Right kidney (tissue), 1 donor: Measurements from ENCODE around the gene QRICH2.
"Not testable (repeated sequence)": the region's sequence is repeated elsewhere in the genome, so short reads cannot be mapped to it uniquely, and the experiment has no call there.

Source experiments
- DNase-seq: peaks from one replicate; pipeline ENCODE4 v3.0.0-alpha.2; 2016

Gene QRICH2

DNA sequence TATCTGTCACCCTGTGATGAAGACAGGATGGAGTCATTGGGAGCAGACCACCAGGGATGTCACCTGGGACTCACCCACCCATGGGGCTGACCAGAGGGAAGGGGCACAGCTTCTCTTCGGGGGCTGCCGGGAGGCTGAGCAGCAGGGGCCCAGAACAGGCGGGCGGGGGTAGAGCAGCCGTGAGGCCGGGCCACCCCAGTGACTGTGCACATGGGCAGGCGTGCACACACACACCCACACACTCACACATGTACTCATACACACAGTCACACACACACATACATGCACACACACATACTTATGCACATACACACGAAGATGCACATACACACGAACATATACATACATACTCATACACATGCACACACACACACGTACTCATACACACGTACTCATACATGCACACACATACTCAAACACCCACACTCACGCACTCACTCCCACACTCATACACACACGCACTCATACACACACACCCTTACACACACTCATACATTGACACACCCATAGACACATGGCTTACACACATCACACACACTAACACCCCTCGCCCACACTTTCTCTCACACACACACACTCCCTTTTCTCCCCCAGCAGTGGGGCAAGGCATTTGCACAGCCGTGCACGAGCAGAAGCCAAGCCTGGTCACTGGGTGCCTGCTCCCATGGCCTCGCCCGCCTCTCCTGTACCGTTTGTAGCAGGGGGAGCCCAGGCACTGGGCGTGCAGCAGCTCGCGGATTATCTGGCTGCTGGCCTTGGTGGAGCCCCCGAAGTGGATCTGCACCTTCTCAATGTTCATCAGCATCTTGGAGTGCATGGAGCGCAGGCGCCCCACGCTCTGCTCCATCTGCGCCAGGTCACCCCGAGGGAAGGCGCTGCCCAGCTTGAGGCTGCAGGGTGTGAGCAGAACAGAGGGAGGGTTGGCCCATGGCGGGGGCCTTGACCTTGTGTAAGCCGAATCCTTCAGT lies 30.5 kb downstream of the QRICH2 start:
- no peak for DNase-seq

DNA sequence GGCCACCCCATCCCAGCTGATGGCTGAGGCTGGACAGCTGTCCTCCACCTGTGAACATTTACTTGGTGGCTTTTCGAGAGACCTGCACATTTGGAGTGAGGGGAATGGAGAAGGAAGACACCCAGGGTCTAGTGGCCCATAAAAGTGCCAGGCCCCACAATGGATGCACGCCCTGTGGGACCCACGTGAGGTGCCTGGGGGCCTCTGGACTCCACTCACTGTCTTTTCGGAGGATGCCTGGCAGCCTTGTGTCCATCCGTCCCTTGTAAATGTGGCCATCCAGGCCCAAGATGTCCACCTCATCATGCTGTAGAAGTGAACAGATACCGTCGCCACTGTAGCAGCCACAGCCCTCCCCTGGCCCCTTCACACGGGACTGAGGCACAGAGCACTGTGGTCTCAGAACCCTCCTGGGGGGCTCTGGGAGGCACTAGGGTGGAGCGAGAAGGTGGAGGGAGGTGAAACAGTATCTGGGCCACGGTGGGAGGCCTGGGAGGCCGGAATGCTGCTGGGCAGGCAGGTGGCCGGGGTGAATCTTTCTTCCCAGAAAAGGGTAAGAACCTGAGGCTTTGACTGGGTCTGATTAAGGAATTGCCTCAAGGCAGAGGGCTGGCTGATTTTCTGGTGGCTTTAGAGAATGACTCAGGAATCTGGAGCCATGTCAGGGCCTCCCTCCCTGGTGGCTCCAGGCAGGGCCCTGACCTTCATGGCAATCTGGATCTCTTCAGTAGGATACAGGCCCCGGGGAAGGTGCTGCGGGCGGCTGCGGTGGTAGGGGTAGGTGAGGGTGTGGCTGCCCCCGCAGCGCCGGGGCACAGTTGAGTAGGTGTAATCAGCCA lies 31.4 kb downstream of the QRICH2 start:
- DNase-seq, result no peak

DNA sequence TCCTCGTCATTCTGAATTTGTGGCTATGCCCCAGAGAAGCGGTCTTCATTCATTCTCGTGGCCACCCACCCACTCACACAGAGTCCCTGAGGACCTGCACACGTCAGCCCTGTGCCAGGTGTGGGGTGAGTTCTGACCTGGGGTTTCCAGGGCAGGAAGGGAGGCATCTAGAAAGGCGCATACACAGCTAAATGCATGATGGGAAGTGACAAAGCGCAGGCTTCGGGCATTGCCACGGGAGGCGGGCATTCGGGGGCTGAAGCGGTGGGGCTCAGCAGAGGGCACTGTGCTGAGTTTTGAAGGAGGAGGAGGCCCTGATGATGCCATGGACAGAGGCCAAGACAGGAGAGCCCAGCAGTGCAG lies 32.0 kb downstream of the QRICH2 start:
- no peak for DNase-seq

GRCh38 chr17:76275382-76276068 lies 32.6 kb downstream of the QRICH2 start:
- DNase-seq, result no peak

- DNase-seq, result peak; percentile 48
Measured at GRCh38 chr17:76274112-76274956, 33.7 kb downstream of the QRICH2 start.

DNA sequence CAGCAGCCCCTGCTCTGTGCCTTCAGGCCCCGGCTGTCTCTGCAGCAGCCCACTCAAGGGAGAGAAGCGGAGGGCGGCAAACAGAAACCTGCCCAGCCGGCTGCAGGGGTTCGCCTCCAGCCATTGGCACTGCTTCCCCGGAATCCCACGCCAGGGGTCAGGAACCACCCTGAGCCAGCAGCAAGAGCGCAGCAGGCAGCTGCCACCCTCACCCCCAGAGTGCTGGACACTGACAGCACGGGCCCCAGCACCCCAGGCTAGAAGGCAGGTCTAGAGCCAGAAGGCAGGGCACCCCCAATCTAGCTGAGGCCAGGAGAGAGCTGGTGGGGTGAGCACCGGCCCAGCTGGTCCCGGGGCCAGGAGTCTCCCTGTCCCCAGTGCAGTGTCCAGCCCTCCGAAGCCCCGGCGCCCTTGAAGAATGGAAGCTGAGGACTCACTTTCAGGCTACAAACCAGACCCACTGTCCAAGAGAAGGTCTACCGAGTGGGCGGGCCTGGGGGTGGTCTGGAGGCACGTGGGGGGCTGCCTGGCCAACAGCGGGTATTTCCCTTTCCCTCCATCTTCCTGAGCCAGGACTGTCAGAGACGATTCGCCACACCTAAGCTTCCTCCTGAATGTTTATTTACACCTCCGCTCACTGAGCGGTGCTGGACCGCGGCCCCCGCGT lies 34.5 kb downstream of the QRICH2 start:
- DNase-seq, result no peak

- no peak for DNase-seq
Measured at GRCh38 chr17:76272541-76273444, 35.3 kb downstream of the QRICH2 start.

DNA sequence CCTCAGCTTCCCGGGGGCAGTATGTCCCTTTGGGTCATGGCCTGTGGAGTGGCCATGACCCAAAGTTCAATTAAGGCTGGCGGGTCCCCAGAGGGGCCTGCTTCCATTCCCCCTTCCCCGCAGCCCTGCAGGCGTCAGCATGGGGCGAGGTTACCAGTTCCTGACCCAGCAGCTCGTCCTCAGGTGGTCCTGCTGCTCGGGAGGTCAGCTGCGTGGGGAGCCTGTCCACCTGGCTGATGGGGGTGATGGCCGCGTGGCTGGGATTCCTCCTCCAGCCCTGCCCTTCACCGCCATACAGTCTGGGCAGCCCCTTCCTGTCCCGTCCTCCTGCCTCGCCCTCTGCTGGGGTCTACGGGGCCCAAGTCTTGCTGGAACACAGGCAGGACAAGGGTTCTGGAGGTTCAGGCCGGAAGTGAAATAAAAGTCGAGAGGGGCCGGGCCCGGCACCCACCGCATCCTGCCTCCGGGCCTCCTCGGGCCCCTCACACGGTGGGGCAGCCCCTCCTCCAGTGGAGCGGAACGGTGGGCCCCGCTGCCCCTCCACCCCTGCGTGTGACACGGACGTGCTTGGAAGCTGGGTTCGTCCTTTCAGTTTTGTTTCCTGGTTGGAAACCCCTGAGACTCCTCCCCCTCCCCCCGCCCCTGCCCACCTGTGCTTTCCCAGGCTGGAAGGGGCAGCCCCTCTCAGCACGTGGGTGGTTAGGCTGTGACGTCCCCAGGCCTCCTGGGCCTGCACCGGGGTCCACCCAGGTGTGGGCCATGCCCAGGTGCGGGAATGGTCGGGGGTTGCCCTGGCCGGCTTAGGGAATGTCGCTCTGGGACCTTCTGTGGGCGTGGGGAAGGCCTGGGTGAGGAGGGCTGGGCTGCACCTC lies 36.2 kb downstream of the QRICH2 start:
- DNase-seq, result peak; percentile 79

GRCh38 chr17:76270770-76271668 lies 37.1 kb downstream of the QRICH2 start:
- peak; percentile 18 for DNase-seq

DNA sequence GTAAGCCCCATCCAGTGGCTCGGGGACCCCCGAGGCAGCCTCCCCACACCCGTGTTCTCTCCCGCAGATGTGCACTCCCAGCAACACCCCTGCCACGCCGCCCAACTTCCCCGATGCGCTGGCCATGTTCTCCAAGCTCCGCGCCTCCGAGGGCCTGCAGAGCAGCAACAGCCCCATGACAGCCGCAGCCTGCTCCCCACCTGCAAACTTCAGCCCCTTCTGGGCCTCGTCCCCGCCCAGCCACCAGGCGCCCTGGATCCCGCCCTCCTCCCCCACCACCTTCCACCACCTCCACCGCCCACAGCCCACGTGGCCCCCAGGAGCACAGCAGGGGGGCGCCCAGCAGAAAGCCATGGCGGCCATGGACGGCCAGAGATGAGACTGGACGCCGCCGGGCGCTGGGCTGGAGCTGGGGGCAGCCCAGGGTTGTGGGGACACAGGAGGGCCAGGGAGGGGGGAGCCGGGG lies 37.9 kb downstream of the QRICH2 start:
- DNase-seq, result no peak

DNA sequence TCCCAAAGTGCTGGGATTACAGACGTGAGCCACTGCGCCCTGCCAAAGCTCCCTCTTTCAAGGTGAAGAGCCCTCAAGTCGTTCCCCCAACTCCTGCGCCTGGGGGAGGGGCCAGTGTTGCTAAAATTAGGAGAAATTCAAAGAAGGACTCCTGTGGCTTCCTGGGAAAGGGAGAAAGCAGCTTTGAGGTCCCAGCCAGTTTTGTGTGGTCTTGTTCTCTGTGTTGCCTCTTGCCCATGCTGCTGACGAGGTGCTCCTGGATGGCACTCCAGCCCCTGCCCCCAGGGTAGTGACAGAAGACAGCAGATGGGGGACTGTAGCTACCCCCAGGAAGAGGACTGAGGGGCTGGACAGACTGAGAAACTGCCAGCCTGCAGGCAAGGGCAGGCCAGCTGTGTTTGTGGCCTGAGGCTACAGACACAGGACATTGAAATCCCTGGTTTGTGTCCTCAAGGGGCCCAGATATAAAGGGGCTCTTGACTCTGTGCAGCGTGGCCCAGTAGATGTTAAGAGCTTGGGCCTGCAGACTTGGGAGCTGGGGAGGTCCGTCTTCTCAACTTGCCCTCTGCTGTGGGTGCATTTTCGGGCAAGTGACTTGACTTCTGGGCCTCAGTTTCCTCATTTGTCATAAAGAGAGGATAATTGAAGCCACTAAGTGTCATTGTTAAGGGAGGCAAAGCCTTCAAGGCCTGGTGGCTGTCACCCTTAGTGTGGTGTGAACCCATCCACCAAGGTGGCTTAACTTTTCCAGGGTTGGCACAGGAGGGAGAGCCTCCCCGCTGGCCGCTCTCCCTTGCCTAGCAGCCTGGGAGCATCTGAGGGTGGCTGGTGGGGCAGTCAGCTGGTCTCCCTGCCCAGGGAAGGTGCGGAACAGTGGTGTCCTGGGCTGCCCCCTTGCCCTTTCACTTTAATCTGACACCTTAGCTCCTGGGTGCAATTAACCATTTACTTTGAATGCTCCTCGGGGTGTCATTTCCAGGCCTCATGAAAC lies 38.8 kb downstream of the QRICH2 start:
- no peak for DNase-seq

DNA sequence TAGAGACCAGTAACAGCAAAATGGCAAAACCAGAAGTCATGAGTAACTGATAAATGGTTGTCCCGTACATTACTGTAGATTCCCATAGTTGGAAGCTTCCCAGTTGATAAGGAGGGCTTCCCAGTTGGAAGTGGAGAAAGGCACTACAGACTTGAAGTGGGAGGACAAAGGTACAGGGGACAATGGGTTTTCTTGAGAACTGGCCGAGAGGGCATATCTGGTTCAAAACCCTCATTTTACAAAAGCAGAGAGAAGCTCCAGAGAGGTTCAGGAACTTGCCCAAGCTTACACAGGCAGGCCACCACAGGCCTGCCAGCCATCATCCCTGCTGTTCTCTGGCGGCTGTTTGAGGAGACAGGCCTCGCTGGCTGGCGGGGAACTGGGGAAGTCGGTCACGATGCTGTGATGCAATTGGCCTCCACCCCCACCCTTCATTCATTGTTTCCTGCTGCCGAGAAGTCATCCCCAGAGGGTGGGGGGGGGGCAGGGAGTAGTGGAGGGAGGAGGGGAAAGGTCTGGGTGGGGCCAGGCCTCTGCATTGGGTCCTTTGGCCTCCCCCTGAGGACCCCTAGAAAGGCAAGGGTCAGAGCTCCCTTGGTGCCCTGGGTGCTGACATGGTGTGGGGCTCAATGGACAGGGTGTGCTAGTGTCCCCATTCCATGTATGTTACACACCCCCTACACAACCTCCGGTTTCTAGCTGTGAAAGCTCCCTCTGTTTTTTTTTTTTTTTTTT lies 39.9 kb downstream of the QRICH2 start:
- no peak for DNase-seq

DNA sequence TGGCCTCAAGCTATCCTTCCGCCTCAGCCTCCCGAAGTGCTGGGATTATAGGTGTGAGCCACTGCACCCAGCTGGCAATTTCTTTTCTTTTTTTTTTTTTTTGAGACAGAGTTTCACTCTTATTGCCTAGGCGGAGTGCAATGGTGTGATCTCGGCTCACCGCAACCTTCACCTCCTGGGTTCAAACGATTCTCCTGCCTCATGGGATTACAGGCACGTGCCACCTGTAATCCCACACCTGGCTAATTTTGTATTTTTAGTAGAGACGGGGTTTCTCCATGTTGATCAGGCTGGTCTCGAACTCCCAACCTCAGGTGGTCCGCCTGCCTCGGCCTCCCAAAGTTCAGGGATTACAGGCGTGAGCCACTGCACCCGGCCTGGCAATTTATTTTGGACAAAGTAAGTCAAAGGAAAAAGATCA lies 40.5 kb downstream of the QRICH2 start:
- not testable (repeated sequence) for DNase-seq

GRCh38 chr17:76267051-76267576 lies 41.0 kb downstream of the QRICH2 start:
- no peak for DNase-seq

GRCh38 chr17:76266244-76266938 lies 41.7 kb downstream of the QRICH2 start:
- DNase-seq, result peak; percentile 46
